HG02759 (cell line): ENCODE measurements around the gene FKBP4.

Source experiments
- ATAC-seq: cut with Tn5 transposase; IDR thresholded peaks from one replicate; pipeline ENCODE4 v1.9.1; 2021; ENCODE audit warnings: mild to moderate bottlenecking, moderate library complexity; ENCODE audit not compliant: unreplicated experiment

FKBP4 gene

GRCh38 chr12:2812290-2813213 is 17.8 kb downstream of the FKBP4 start, which contains the start of gene ITFG2:
TSS of gene ITFG2 (plus strand) at chr12:2812668. CDS start at chr12:2812761, 93 bp downstream.
- peak; percentile 95 for ATAC-seq

GRCh38 chr12:2813214-2814185 is 18.7 kb downstream of the FKBP4 start:
- peak; percentile 26 for ATAC-seq

- ATAC-seq = no peak
Measured at GRCh38 chr12:2819810-2820209, 25.0 kb downstream of the FKBP4 start.

- no peak for ATAC-seq
Measured at GRCh38 chr12:2820432-2820831, 25.7 kb downstream of the FKBP4 start.

- no peak for ATAC-seq
Measured at GRCh38 chr12:2823483-2823882, 28.7 kb downstream of the FKBP4 start.

GRCh38 chr12:2824541-2824940 is 29.8 kb downstream of the FKBP4 start:
- no peak for ATAC-seq

- no peak for ATAC-seq
Measured at GRCh38 chr12:2825132-2825531, 30.4 kb downstream of the FKBP4 start.

GRCh38 chr12:2826036-2826435 is 31.3 kb downstream of the FKBP4 start:
- no peak for ATAC-seq

- ATAC-seq = no peak
Measured at GRCh38 chr12:2826721-2827515, 32.1 kb downstream of the FKBP4 start.

- no peak for ATAC-seq
Measured at GRCh38 chr12:2829275-2829674, 34.5 kb downstream of the FKBP4 start.

- no peak for ATAC-seq
Measured at GRCh38 chr12:2832550-2833127, 37.9 kb downstream of the FKBP4 start.

GRCh38 chr12:2833327-2833726 is 38.6 kb downstream of the FKBP4 start:
- no peak for ATAC-seq

- ATAC-seq = no peak
Measured at GRCh38 chr12:2833810-2834209, 39.0 kb downstream of the FKBP4 start.

- ATAC-seq = no peak
Measured at GRCh38 chr12:2834581-2835491, 40.1 kb downstream of the FKBP4 start, which contains the start of gene NRIP2. TSS of gene NRIP2 (minus strand) at chr12:2835035. CDS start at chr12:2834983, 52 bp downstream.

- no peak for ATAC-seq
Measured at GRCh38 chr12:2835691-2836403, 41.1 kb downstream of the FKBP4 start.

GRCh38 chr12:2836574-2836973 is 41.8 kb downstream of the FKBP4 start:
- ATAC-seq = no peak

GRCh38 chr12:2841056-2841650 is 46.4 kb downstream of the FKBP4 start:
- no peak for ATAC-seq

GRCh38 chr12:2842948-2843347 is 48.2 kb downstream of the FKBP4 start:
- no peak for ATAC-seq
